ENCODE data around the gene HCCS. TPM values are rescaled to one million over a fixed set of nuclear protein-coding genes. Genes with fewer than 3 reads are reported as not detected.

Gene HCCS
- total RNA-seq, 4 donors from 2014 or later = 10.4 to 25.2 (median 21.1) TPM

- in situ Hi-C loops (cut with MboI; ENCODE audit: low sequenced_read_pairs in 4 of 4) (loop anchor here in 2 of 4 donors (25.0 kb wide), 1 partner anchor 937 kb away; no protein-coding TSS in a partner anchor), intact Hi-C loops (cut with DNase I; ENCODE audit: low total_unique reads) (no loop called here)
- Histone ChIP-seq H3K4me1 (no peaks in the 10 kb centered on the region), H3K36me3 (peaks cover 0 to 16% of the 10 kb centered on the region in 2 donors), H3K27me3 (no peaks in the 10 kb centered on the region), H3K9me3 (no peaks in the 10 kb centered on the region), H3K4me3 (no peak overlapping the region), H3K27ac (no peak overlapping the region)
- TF ChIP-seq CTCF (IDR thresholded peaks at IDR 0.05 in 4 of 5, conservative IDR thresholded peaks at IDR 0.05 in 1 of 5) (no peak), POLR2A (IDR thresholded peaks at IDR 0.05) (no peak)
- DNase-seq (no peak), ATAC-seq (no peak)
Observed at GRCh38 chrX:11124112-11124511, 13.0 kb downstream of the HCCS start.

GRCh38 chrX:11125060-11125459, 13.9 kb downstream of the HCCS start:
- Histone ChIP-seq H3K4me3 (no peak overlapping the region), H3K9me3 (no peaks in the 10 kb centered on the region), H3K36me3 (peaks cover 0 to 12% of the 10 kb centered on the region in 2 donors), H3K27ac (no peak overlapping the region), H3K27me3 (no peaks in the 10 kb centered on the region), H3K4me1 (no peaks in the 10 kb centered on the region)
- TF ChIP-seq POLR2A (IDR thresholded peaks at IDR 0.05) (no peak), CTCF (IDR thresholded peaks at IDR 0.05 in 4 of 5, conservative IDR thresholded peaks at IDR 0.05 in 1 of 5) (no peak)
- ATAC-seq (no peak), DNase-seq (no peak)
- intact Hi-C loops (cut with DNase I; ENCODE audit: low total_unique reads) = no loop called here
- in situ Hi-C loops (cut with MboI; ENCODE audit: low sequenced_read_pairs in 4 of 4) = loop anchor here (25.0 kb wide), 3 partner anchors 612 to 938 kb away; partner anchors contain the start of gene MSL3 (in 3 of the 4)

- TF ChIP-seq CTCF (IDR thresholded peaks at IDR 0.05 in 4 of 5, conservative IDR thresholded peaks at IDR 0.05 in 1 of 5) (no peak), POLR2A (IDR thresholded peaks at IDR 0.05) (no peak)
- no peaks in the 10 kb centered on the region for H3K27me3 ChIP-seq
- H3K36me3 ChIP-seq = no peaks in the 10 kb centered on the region
- H3K27ac ChIP-seq = no peak overlapping the region
- H3K4me3 ChIP-seq = no peak overlapping the region
- intact Hi-C loops (cut with DNase I; ENCODE audit: low total_unique reads) (loop anchor here (5.0 kb wide), 1 partner anchor 937 kb away; no protein-coding TSS in a partner anchor), in situ Hi-C loops (cut with MboI; ENCODE audit: low sequenced_read_pairs in 4 of 4) (loop anchor here (10.0 to 25.0 kb wide), 4 partner anchors 608 to 942 kb away; partner anchors contain the start of gene MSL3 (in 3 of the 4))
- no peaks in the 10 kb centered on the region for H3K4me1 ChIP-seq
- DNase-seq = no peak
- ATAC-seq = no peak
- H3K9me3 ChIP-seq = no peaks in the 10 kb centered on the region
Observed at GRCh38 chrX:11129534-11130105, 18.5 kb downstream of the HCCS start.

- intact Hi-C loops (cut with DNase I; ENCODE audit: low total_unique reads) = loop anchor here (5.0 kb wide), 1 partner anchor 938 kb away; no protein-coding TSS in a partner anchor
- in situ Hi-C loops (cut with MboI; ENCODE audit: low sequenced_read_pairs in 4 of 4) = loop anchor here (10.0 to 25.0 kb wide), 4 partner anchors 607 to 943 kb away; partner anchors contain the start of gene MSL3 (in 3 of the 4)
Observed at GRCh38 chrX:11130136-11130535, 19.0 kb downstream of the HCCS start.

More at GRCh38 chrX:11130136-11130535, 19.0 kb downstream of the HCCS start:
- H3K4me1 ChIP-seq = no peaks in the 10 kb centered on the region
- no peak overlapping the region for H3K4me3 ChIP-seq
- no peaks in the 10 kb centered on the region for H3K36me3 ChIP-seq
- H3K27ac ChIP-seq = no peak overlapping the region
- no peaks in the 10 kb centered on the region for H3K9me3 ChIP-seq
- no peak for DNase-seq
- ATAC-seq = no peak
- TF ChIP-seq POLR2A (IDR thresholded peaks at IDR 0.05) (no peak), CTCF (IDR thresholded peaks at IDR 0.05 in 4 of 5, conservative IDR thresholded peaks at IDR 0.05 in 1 of 5) (no peak)
- H3K27me3 ChIP-seq = no peaks in the 10 kb centered on the region
